Astrocyte of the cerebellum (primary cell): ENCODE data around the gene BRD1.
"Not testable (repeated sequence)": the region's sequence is repeated elsewhere in the genome, so short reads cannot be mapped to it uniquely, and the experiment has no call there.

Source experiments
- DNase-seq: peaks from one replicate; pipeline ENCODE4 v3.0.0-alpha.2; 2011; ENCODE audit warnings: low read depth
- H3K4me3 ChIP-seq: 2 replicates; pipeline ENCODE4 v1.5.1; 2011; ENCODE audit warnings: mild to moderate bottlenecking, low read depth, low read length, moderate library complexity
- in situ Hi-C: cut with HindIII; loops from 2 replicates; pipeline ENCODE4 v1.10.0; 2017; ENCODE audit warnings: low sequenced_read_pairs
- TF ChIP-seq, protein P1 (sequence below): IDR thresholded peaks from 2 replicates; pipeline ENCODE4 v1.5.1; 2012; ENCODE audit warnings: low read length, low read depth, moderate library complexity, mild to moderate bottlenecking; ENCODE audit errors: missing control alignments

Gene BRD1

DNA sequence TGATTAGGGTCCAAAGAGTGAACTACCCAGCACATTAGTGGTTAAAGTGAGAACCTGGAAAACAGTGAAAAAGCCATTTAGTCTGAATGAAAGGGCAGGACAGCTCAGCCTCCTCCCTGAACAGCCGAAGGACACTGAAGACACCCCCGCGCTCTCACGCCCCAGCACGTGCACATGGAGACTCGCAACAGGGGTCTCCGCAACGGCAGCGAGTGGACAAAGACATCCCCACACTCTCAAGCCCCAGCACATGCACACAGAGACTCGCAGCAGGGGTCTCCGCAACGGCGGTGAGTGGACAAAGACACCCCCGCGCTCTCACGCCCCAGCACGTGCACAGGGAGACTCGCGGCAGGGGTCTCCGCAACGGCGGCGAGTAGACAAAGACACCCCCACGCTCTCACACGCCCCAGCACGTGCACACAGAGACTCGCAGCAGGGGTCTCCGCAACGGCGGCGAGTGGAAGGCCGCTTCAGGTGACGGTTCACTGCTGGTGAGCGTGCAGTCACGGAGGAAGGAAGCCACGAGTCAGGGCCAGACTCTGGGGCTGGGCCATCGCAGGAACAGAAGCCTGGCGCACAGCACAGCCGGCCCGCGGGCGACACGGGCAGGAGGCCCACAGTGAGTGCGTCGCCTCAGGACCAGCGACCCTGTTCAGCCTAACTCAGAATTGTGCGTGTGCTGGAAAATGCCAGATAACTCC, 43.6 kb downstream of the BRD1 start:
- in situ Hi-C loops: loop anchor here (25.0 kb wide), 1 partner anchor 128 kb away; the partner anchor contains the start of genes ALG12 and CRELD2
- TF ChIP-seq, protein P1, sequence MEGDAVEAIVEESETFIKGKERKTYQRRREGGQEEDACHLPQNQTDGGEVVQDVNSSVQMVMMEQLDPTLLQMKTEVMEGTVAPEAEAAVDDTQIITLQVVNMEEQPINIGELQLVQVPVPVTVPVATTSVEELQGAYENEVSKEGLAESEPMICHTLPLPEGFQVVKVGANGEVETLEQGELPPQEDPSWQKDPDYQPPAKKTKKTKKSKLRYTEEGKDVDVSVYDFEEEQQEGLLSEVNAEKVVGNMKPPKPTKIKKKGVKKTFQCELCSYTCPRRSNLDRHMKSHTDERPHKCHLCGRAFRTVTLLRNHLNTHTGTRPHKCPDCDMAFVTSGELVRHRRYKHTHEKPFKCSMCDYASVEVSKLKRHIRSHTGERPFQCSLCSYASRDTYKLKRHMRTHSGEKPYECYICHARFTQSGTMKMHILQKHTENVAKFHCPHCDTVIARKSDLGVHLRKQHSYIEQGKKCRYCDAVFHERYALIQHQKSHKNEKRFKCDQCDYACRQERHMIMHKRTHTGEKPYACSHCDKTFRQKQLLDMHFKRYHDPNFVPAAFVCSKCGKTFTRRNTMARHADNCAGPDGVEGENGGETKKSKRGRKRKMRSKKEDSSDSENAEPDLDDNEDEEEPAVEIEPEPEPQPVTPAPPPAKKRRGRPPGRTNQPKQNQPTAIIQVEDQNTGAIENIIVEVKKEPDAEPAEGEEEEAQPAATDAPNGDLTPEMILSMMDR: no peak
- H3K4me3 ChIP-seq: no peak overlapping the region
- DNase-seq: no peak

DNA sequence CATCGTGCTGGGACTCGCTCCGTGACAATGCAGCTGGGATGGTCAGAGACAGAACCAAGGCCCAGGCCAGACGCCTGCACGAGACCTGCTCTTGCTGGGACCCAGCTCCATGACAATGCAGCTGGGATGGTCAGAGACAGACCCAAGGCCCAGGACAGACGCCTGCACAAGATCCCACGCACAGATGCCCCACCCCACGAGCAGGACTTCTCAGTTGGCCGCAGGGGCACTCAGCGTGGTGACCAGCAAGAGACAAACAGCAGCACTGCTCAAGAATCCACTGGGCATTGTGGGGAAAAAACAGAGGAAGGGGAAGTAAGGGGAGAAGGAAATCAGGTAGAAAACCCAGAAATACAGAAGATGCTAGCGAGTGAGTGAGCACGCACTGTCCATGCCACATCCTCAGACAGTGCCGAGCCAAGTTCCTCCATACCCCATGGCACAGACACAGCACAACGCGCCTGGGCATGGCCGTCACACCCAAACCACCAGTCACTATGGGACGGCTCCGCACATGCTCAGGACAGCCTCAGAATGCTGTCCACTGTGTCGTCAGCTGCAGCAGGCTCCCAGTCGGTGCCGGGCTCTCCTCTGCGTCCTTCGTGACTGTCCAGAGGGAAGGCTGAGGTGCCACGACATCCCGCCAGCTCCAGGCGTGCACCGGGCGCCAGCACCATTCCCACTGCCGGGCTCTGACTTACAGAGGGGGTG, 44.5 kb downstream of the BRD1 start:
- H3K4me3 ChIP-seq: no peak overlapping the region
- in situ Hi-C loops: loop anchor here (25.0 kb wide), 1 partner anchor 129 kb away; the partner anchor contains the start of genes ALG12 and CRELD2
- DNase-seq: no peak
- TF ChIP-seq, protein P1: no peak

DNA sequence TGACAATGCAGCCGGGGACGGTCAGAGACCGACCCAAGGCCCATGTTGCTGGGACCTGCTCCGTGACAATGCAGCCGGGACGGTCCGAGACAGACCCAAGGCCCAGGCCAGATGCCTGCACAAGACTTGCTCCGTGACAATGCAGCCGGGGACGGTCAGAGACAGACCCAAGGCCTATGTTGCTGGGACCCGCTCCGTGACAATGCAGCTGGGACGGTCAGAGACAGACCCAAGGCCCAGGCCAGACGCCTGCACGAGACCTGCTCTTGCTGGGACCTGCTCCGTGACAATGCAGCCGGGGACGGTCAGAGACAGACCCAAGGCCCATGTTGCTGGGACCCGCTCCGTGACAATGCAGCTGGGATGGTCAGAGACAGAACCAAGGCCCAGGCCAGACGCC, 45.8 kb downstream of the BRD1 start:
- not testable (repeated sequence) for H3K4me3 ChIP-seq, DNase-seq
- in situ Hi-C loops: loop anchor here (25.0 kb wide), 1 partner anchor 130 kb away; the partner anchor contains the start of genes ALG12 and CRELD2

DNA sequence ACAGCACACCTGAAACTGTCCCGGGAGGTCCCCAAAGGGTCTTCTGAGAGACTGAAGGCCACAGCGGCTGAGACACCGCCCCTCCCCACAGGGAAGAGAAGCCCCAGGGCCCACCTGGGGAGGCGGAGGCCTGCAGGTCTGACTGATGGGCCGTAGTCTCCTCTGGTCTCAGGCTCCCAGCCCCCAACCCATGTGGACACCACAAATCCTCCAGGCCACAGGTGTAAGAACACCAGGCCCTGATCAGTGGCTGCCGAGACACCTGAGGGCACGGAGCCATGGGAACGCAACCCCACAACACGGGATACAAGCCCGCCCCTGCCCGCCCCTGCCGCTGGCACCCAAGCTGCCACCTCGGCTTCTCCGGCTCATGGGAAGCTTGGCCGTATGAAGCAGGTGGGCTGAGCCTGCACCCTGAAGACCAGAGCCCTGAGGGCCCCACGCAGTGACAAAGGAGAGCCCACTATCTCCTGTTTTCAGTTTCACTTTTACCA, 46.3 kb downstream of the BRD1 start:
- no peak overlapping the region for H3K4me3 ChIP-seq
- DNase-seq: no peak
- TF ChIP-seq, protein P1: no peak
- in situ Hi-C loops: loop anchor here (25.0 kb wide), 1 partner anchor 131 kb away; the partner anchor contains the start of genes ALG12 and CRELD2

DNA sequence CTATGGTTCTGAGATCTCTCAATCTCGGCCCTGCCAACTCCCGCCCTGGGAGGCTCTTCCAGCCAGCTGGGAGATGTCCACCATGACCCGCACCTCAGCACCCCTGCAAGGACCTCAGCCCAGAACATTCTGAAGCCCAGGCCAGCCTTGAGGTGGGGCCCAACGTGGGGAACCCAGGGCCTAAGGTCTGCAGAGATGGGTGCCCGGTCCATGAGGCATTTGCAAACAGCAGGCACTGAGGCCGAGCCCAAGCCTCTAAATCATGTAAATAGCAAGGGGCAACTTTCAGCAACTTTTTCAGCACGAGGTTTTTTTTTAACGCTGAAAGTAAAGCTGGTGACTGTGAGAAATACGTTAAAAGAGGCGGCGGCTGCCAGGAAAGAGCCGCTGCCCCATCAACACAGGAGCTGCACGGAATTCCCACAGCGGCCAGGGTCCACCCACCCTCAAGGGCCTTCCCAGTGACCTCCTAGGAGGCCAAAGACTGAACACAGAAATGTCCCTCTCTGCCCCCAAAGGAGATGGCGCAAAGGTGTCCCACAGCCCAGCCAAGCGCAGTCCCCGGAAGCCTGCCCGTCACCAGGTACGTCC, 46.9 kb downstream of the BRD1 start:
- H3K4me3 ChIP-seq: no peak overlapping the region
- TF ChIP-seq, protein P1: no peak
- in situ Hi-C loops: loop anchor here (25.0 kb wide), 1 partner anchor 132 kb away; the partner anchor contains the start of genes ALG12 and CRELD2
- DNase-seq: no peak

DNA sequence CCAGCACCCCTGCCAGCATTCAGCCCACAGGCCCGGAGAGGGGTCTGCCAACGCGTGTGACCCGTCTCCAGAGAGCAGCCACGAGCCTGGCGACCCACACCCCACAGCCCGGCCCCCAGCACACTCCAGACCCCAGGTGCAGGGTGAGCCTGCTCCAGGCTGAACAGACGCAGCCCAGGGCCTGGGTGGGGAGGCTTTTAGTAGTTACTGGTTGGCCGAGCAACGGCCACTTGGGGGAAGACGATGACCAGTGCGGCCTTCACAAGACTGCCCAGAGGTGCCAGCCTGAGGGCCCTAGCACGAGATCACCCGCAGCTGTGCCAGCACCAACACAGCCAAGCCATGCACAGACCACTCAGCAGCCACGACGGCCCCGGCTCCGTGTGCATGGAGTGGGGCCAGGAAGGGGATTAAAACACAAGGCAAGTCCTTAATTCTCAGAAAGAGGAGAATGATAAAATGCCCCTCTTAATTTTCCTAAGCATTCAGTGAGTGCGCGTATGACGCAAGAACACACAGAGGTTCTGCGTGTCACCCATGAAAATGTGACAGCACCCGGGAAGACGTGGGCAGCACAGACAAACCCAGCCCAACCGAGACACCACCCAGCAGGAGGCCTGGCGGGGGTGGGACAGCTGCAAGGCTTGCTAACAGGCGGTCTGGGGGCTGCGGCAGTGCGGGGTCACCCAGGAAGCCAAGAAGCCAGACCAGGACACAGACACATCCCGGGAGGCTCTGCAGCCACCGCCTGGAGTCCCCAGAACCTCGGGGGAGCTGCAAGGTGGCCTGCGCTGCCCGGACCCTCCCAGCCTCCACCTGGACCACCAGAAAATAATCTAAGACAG, 47.6 kb downstream of the BRD1 start:
- no peak for DNase-seq
- TF ChIP-seq, protein P1: no peak
- in situ Hi-C loops: loop anchor here (25.0 kb wide), 1 partner anchor 132 kb away; the partner anchor contains the start of genes ALG12 and CRELD2
- H3K4me3 ChIP-seq: no peak overlapping the region
